PC-3 (cell line): Measurements from ENCODE around the gene BCAR3.

Experiments used
- EZH2 ChIP-seq: fragments of 300-600 bp; sonication (generic); IDR thresholded peaks from one replicate; pipeline ENCODE4 v1.6.1; 2017; ENCODE audit warnings: antibody characterized with exemption, mild to moderate bottlenecking, low read length; ENCODE audit not compliant: unreplicated experiment
- TF ChIP-seq, protein P1 (sequence below): fragments of 300-600 bp; sonication (generic); conservative IDR thresholded peaks from 2 replicates; pipeline ENCODE4 v1.5.1; 2017; ENCODE audit warnings: antibody characterized with exemption, low read depth, mild to moderate bottlenecking, low read length

DNA sequence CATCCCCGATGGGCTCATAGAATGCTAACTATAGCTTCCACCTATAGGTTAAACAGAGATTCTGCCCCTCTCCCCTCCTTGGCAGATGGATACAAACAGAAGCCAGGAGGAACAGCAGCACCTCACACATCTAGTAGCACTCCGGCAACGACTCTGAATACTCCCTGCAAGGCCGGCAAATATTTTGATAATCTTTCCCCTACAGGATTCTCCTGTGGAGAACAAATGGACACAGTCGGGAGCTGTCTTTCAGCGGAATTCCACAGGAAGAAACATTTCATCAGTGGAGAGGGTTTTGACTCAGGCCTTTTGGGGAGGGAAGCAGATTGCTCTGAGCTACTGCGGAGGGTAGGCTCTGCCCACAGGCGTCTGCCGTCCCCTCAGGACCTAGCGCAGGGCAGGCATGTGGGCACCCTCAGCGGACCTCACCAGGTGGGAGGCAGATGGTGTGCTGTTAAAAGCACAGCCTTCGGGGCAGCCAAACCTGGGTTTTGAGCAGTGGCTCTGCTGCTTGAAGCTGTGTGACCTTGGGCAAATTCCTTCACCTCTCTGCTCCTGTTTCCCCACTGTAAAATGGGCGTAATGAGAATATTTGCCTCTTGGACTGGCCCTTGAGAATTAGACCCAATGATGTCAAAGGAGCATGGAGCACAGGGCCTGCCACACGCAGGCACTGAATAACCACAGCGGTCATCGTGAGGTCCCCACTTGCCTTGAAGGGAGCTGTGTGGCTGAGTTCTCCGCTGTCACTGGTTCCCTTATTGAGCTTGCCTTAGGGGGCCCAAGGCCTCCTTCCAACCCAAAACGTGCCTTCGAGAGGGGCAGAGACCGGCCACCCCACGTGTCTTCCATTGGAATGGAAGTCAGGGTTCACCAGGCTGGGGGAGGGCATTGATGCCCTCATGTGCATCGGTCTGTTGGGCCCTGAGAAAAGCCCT is 19.2 kb upstream of the BCAR3 start:
- TF ChIP-seq EZH2 = no peak
- TF ChIP-seq, protein P1, sequence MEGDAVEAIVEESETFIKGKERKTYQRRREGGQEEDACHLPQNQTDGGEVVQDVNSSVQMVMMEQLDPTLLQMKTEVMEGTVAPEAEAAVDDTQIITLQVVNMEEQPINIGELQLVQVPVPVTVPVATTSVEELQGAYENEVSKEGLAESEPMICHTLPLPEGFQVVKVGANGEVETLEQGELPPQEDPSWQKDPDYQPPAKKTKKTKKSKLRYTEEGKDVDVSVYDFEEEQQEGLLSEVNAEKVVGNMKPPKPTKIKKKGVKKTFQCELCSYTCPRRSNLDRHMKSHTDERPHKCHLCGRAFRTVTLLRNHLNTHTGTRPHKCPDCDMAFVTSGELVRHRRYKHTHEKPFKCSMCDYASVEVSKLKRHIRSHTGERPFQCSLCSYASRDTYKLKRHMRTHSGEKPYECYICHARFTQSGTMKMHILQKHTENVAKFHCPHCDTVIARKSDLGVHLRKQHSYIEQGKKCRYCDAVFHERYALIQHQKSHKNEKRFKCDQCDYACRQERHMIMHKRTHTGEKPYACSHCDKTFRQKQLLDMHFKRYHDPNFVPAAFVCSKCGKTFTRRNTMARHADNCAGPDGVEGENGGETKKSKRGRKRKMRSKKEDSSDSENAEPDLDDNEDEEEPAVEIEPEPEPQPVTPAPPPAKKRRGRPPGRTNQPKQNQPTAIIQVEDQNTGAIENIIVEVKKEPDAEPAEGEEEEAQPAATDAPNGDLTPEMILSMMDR = no peak
